ENCODE data around the gene NOL3.
A peak's percentile ranks its signal among the peaks of the same experiment; 100 is the strongest.

Gene NOL3

DNA sequence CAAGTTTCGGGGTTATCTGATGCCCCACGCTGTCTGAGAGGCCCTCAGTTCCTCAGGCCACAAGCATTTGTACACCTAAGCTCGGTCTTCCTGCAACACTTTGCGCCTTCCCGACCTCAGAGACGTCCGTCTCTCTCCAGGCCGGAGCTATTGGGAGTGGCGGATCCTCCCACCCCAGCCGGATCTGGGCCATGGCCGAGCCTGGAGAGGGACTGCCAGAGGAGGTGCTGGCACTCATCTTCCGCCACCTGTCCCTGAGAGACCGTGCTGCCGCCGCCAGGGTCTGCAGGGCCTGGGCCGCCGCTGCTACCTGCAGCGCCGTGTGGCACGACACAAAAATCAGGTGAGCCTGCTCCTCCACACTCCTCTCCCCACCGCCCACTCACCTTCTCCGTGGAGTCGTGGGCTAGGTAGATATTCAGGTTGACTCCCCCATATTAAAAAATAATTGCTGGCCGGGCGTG is 8.7 kb upstream of the NOL3 start:
- DNase-seq (ENCODE audit: low spot score in 2 of 2), result no peak
- Mint-ChIP-seq H3K27me3 (peaks cover 5% of the 10 kb centered on the region), H3K4me3 (peak overlapping the region; percentile 34)

DNA sequence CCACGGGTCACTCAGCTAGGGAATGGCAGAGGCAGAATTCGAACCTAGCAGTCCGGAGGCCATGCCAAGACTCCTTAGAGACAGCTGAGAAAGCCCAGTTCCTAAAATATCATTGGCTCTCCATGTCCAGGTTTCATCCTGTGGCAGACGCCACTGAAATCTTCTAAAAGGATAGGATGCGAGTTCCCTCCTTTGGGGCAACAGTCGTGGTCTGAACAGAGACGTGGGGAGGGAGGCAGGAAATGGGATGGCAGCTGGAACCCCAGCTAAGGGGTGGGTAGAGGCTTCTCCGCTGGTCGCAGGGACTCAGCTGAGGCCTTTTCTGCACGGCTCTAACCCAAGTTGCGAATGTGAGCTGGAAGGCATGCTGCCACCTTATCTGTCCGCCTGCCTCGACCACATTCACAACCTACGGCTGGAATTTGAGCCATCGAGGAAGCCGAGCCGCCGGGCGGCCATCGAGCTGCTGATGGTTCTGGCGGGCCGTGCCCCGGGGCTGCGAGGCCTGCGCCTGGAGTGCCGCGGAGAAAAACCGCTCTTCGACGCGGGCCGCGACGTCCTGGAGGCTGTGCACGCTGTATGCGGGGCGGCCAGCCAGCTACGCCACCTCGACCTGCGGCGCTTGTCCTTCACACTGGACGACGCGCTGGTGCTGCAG is 7.7 kb upstream of the NOL3 start:
- Mint-ChIP-seq H3K4me1 (peaks cover 24% of the 10 kb centered on the region), H3K27me3 (peaks cover 12% of the 10 kb centered on the region), H3K9me3 (no peaks in the 10 kb centered on the region), H3K36me3 (no peaks in the 10 kb centered on the region), H3K4me3 (peak overlapping the region; percentile 53), H3K27ac (no peak overlapping the region)
- ATAC-seq (ENCODE audit: low read depth), result no peak
- no peak for DNase-seq (ENCODE audit: low spot score in 2 of 2)

More for the DNA sequence above, 8.7 kb upstream of the NOL3 start:
- H3K36me3 Mint-ChIP-seq, result no peaks in the 10 kb centered on the region
- no peak for ATAC-seq (ENCODE audit: low read depth)
- H3K9me3 Mint-ChIP-seq, result no peaks in the 10 kb centered on the region
- H3K4me1 Mint-ChIP-seq, result peaks cover 28% of the 10 kb centered on the region
- H3K27ac Mint-ChIP-seq, result no peak overlapping the region

DNA sequence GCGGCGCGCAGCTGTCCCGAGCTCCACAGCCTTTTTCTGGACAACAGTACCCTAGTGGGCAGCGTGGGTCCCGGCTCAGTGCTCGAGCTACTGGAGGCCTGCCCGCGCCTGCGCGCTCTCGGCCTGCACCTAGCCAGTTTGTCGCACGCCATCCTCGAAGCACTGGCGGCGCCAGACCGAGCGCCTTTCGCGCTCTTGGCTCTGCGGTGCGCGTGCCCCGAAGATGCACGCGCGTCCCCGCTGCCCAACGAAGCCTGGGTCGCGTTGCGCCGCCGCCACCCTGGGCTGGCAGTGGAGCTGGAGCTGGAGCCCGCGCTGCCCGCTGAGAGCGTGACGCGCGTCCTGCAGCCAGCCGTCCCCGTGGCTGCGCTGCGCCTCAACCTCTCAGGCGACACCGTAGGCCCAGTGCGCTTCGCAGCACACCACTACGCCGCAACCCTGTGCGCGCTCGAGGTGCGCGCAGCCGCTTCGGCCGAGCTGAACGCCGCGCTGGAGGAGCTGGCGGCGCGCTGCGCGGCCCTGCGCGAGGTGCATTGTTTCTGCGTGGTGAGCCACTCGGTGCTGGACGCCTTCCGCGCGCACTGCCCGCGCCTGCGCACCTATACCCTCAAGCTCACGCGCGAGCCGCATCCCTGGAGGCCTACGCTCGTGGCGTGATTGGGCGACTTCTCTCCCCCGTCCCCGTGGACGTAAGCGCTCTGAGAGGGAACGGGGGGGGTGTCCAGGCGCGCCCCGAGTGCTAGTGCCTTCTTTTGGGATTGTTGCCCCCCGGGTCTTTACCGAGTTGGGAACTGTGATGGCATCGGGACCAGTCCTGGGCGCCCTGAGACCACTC is 7.0 kb upstream of the NOL3 start:
- ATAC-seq (ENCODE audit: low read depth) (no peak), DNase-seq (ENCODE audit: low spot score in 2 of 2) (no peak)
- H3K27me3 Mint-ChIP-seq, result peaks cover 15% of the 10 kb centered on the region
- H3K4me1 Mint-ChIP-seq, result peaks cover 19% of the 10 kb centered on the region
- H3K27ac Mint-ChIP-seq, result no peak overlapping the region
- peak overlapping the region; percentile 54 for H3K4me3 Mint-ChIP-seq
- H3K9me3 Mint-ChIP-seq, result no peaks in the 10 kb centered on the region
- H3K36me3 Mint-ChIP-seq, result peaks cover 2% of the 10 kb centered on the region

DNA sequence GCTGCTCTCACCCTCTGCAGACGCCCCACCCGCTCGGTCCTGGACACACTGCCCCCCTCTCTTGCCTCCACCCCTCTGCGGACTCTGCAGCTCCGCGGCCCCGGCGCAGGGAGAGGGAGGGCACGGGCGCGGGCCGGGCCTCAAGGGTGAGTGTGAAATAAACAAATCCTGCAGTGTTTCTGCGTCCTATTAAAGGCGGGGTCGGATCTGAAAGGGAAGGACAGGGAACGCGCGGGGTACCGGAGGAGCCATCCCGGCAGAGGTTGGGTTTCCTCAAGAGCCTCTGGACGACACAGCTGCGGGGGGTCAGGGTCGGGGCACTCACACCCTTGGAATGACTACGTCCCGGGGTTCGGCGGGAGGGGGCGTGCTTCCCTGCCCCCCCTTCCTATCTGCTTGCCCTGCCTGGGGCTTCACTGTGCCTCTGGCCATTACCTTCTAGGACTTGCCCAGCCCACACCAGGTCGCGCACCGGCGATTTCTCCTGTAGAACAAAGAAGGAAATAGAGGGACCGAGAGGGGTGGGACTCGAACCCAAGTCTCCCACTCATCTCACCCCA is 6.3 kb upstream of the NOL3 start:
- Mint-ChIP-seq H3K36me3 (peaks cover 2% of the 10 kb centered on the region), H3K27ac (no peak overlapping the region), H3K9me3 (no peaks in the 10 kb centered on the region), H3K4me3 (peak overlapping the region; percentile 54), H3K4me1 (peaks cover 14% of the 10 kb centered on the region), H3K27me3 (peaks cover 19% of the 10 kb centered on the region)
- no peak for DNase-seq (ENCODE audit: low spot score in 2 of 2)
- no peak for ATAC-seq (ENCODE audit: low read depth)

DNA sequence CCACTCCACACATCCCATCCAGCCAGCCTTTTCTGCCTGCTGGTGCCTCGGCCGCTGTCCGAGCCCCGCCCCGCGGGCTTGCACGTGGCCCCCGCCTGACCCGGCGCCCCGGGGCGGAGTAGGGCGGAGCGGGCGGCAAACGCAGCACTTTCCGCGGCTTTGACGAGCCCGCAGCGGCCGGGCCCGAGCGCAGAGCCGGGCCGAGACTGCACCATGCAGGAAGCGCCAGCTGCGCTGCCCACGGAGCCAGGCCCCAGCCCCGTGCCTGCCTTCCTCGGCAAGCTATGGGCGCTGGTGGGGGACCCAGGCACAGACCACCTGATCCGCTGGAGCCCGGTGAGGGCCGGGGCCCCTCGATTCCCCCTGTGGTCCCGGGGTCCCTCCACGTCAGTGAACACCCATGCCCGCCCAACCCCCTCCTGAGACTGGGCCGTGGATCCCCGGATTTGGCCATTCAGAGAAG is 5.7 kb upstream of the NOL3 start, which contains the start of gene HSF4:
Gene HSF4 (plus strand): TSS at position 147 of the 463 bp plus-strand sequence. CDS start 67 bp downstream, at position 214.
- no peak within 1 kb of the TSS for H3K27ac Mint-ChIP-seq
- H3K4me3 Mint-ChIP-seq, result peak within 1 kb of the TSS; percentile 54
- no peaks in the 10 kb centered on the region for H3K9me3 Mint-ChIP-seq
- no peak for DNase-seq (ENCODE audit: low spot score in 2 of 2)
- peaks cover 15% of the 10 kb centered on the region for H3K4me1 Mint-ChIP-seq
- peaks cover 20% of the 10 kb centered on the region for H3K27me3 Mint-ChIP-seq
- ATAC-seq (ENCODE audit: low read depth), result no peak
- peaks cover 2% of the 10 kb centered on the region for H3K36me3 Mint-ChIP-seq

DNA sequence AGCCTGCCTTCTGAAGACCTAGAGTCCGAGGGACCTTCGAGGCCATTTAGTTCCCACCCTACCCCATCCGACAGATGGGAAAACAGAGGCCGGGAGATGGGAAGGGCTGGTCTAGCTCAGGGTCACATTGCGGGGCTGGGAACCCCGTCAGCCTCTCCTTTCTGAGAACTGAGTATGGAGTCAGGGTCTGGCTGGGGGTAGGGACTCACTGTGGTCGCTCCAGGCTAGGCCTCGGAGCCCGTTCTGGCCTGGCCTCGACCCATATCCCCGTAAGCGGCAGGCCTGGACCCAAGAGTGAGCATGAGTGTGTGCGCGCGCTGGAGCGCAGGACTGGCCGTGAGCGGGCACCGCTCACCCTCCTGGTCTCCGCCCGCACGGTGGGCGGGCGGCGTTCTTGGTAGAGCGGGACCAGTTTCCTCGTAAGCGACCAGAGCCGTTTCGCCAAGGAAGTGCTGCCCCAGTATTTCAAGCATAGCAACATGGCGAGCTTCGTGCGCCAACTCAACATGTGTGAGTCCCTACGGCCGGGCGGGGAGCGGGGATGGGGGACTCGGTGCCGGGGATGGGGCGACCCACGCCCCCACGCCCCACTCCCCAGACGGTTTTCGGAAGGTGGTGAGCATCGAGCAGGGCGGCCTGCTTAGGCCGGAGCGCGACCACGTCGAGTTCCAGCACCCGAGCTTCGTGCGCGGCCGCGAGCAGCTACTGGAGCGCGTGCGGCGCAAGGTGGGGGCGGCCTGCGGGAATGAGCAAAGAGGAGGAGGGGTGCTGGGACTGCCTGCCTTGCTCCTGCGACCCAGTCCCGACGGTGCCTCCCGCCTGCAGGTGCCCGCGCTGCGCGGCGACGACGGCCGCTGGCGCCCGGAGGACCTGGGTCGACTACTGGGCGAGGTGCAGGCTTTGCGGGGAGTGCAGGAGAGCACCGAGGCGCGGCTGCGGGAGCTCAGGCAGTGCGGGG is 4.9 kb upstream of the NOL3 start:
- ATAC-seq (ENCODE audit: low read depth), result no peak
- no peak for DNase-seq (ENCODE audit: low spot score in 2 of 2)
- Mint-ChIP-seq H3K9me3 (no peaks in the 10 kb centered on the region), H3K4me3 (peak overlapping the region; percentile 34), H3K4me1 (peaks cover 20% of the 10 kb centered on the region), H3K27ac (no peak overlapping the region), H3K27me3 (peaks cover 24% of the 10 kb centered on the region), H3K36me3 (peaks cover 2% of the 10 kb centered on the region)

DNA sequence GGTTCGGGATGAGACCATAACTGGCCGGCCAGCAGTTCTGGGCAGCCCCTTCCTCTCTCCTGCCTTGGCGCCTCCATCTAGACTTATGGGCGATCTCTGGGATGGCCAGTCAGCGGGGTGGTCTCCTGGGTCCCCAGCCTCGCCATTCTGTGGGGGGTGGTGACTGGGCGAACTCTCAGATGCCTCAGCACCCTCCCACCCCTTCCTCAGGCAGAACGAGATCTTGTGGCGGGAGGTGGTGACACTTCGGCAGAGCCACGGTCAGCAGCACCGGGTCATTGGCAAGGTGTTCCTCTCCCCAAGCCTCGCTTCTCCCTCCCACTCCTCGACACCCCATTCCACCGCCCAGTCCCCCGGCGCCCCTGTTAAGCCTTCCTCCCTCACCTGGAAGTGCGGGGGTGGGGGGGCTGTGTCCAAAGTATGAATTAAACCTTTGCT is 4.2 kb upstream of the NOL3 start:
- DNase-seq (ENCODE audit: low spot score in 2 of 2) (no peak), ATAC-seq (ENCODE audit: low read depth) (no peak)
- no peaks in the 10 kb centered on the region for H3K9me3 Mint-ChIP-seq
- H3K36me3 Mint-ChIP-seq, result peaks cover 2% of the 10 kb centered on the region
- H3K4me3 Mint-ChIP-seq, result no peak overlapping the region
- H3K27ac Mint-ChIP-seq, result no peak overlapping the region
- peaks cover 27% of the 10 kb centered on the region for H3K27me3 Mint-ChIP-seq
- peaks cover 20% of the 10 kb centered on the region for H3K4me1 Mint-ChIP-seq

DNA sequence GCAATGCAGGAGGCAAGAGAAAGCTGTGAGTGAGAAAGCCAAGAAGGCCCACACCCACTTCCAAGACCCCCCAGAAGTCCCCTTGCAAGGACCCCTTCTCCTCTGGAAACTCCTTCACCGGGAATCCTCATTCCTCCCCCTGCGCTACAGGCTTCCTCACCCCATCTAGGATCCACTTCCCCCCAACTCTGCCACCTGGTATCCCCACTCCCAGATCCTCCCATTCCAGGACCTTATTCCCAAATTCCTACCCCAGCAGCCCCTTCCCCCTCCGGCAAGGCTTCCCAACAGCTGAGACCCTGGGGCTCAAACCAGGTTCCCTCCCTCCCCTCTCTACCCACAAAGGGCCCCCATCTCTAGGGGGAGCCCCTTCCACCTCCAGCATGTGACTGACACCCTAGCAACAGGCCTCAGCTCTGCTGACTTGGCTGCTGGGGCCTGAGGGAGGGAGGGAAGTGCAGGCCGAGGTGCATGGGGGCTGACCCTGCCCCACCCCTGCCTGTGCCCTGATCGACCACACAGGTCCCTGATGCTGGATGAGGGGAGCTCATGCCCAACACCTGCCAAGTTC is 3.7 kb upstream of the NOL3 start:
- H3K4me3 Mint-ChIP-seq, result no peak overlapping the region
- H3K9me3 Mint-ChIP-seq, result no peaks in the 10 kb centered on the region
- H3K4me1 Mint-ChIP-seq, result peaks cover 24% of the 10 kb centered on the region
- H3K27me3 Mint-ChIP-seq, result peaks cover 32% of the 10 kb centered on the region
- no peak for DNase-seq (ENCODE audit: low spot score in 2 of 2)
- H3K36me3 Mint-ChIP-seq, result peaks cover 2% of the 10 kb centered on the region
- peak overlapping the region; percentile 17 for H3K27ac Mint-ChIP-seq
- ATAC-seq (ENCODE audit: low read depth), result no peak

DNA sequence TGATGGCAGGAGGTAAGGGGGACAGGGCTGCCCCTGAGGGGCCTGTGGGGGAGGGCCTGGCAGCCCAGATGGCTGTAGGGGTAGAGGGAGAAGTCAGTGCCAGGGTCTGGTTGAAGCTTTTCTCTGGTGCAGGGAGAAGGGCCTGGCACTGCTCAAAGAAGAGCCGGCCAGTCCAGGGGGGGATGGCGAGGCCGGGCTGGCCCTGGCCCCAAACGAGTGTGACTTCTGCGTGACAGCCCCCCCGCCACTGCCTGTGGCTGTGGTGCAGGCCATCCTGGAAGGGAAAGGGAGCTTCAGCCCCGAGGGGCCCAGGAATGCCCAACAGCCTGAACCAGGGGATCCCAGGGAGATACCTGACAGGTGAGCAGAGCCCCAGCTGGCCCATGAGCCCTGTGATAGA is 2.8 kb upstream of the NOL3 start:
- Mint-ChIP-seq H3K9me3 (no peaks in the 10 kb centered on the region), H3K36me3 (peaks cover 2% of the 10 kb centered on the region), H3K4me1 (peaks cover 26% of the 10 kb centered on the region), H3K4me3 (no peak overlapping the region), H3K27ac (no peak overlapping the region), H3K27me3 (peaks cover 37% of the 10 kb centered on the region)
- ATAC-seq (ENCODE audit: low read depth) (no peak), DNase-seq (ENCODE audit: low spot score in 2 of 2) (no peak)

DNA sequence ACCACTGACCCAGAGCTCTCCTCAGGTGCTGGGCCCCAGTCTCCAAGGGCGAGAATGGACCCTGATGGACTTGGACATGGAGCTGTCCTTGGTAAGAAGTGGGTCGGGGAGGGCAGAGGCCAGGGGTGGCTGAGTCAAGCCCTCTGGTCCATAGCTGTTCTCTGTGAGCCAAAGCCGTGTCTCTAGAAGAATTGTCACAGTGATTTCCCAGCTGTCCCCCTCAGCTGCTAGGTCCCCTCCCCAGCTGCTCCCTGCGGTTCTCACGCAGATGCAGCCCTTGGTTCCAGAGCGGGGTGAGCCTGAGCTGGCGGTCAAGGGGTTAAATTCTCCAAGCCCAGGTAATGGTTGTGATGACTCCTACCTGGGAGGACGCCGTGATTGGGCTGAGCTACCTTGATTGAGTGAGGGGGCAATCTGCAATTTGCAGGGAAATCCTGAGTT is 1.3 kb upstream of the NOL3 start:
- DNase-seq (ENCODE audit: low spot score in 2 of 2) (no peak), ATAC-seq (ENCODE audit: low read depth) (no peak)
- Mint-ChIP-seq H3K4me3 (no peak overlapping the region), H3K4me1 (peaks cover 35% of the 10 kb centered on the region), H3K36me3 (peaks cover 2% of the 10 kb centered on the region), H3K27me3 (peaks cover 45% of the 10 kb centered on the region), H3K9me3 (no peaks in the 10 kb centered on the region), H3K27ac (no peak overlapping the region)

DNA sequence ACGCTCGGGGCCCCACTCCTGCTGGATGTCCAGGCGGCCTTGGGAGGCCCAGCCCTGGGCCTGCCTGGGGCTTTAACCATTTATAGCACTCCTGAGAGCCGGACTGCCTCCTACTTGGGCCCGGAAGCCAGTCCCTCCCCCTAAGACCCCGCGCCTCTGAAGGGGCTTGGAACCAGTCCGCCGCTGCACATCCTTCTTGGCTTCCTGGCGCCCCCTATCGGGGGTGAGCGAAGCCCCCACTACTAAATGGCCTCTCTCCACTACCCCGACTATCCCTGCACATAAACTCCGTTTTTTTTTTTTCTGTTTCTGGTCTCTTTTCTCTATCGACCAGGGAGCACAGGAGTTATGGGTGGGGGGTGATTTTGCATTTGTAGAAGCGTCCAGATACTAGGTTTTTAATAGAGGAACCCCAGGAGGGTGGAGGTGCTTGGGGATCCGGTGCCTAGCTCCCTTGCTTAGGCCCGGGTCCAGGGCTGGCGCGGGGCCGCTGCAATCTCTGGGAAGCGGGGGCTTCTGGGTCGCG is 633 bp upstream of the NOL3 start:
- Mint-ChIP-seq H3K27me3 (peaks cover 45% of the 10 kb centered on the region), H3K36me3 (peaks cover 2% of the 10 kb centered on the region), H3K9me3 (no peaks in the 10 kb centered on the region), H3K27ac (no peak overlapping the region), H3K4me1 (peaks cover 35% of the 10 kb centered on the region), H3K4me3 (peak overlapping the region; percentile 21)
- ATAC-seq (ENCODE audit: low read depth) (no peak), DNase-seq (ENCODE audit: low spot score in 2 of 2) (no peak)

DNA sequence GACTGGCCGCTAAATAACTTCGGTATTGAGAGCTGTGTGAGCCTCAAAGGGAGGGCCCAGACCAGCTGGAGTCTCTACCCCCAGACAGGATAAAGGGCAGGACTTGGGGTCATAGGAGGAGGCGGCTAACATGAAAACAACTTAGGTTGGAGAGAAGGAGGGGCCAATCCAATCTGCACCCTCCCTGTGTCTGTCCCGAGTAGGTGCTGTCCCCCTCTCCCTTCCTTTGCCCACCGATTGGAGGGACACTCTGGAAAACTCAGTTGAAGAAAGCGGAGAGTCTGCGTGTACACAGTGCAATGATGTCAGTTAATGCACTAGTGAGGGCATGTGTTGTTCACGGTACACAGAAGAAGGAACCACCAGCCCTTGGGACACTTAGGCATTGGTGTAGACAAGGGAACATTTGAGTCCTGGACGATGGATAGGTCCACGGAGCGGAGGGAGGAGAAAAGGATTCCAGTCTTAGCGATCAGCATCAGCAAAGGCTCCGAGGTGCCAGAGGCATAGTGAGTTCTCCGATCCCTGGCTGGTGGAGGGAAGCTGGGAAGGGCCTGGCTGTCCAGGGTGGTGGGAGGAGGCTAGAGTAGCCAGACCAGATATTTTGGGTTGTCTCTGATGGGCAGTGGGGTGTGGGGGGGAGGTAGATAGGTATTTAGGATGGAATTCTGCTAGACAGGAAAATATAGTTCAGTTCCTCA is 761 bp downstream of the NOL3 start:
- Mint-ChIP-seq H3K27me3 (peaks cover 45% of the 10 kb centered on the region), H3K27ac (no peak overlapping the region), H3K9me3 (no peaks in the 10 kb centered on the region), H3K4me3 (no peak overlapping the region), H3K36me3 (peaks cover 2% of the 10 kb centered on the region), H3K4me1 (peaks cover 35% of the 10 kb centered on the region)
- ATAC-seq (ENCODE audit: low read depth), result no peak
- no peak for DNase-seq (ENCODE audit: low spot score in 2 of 2)
